ENCODE measurements around the gene SQSTM1.

Gene SQSTM1

GRCh38 chr5:179806250-179807048, 14.3 kb upstream of the SQSTM1 start, which contains the start of gene MGAT4B:
Gene MGAT4B, minus strand, starts transcription at chr5:179806866. Its CDS starts 283 bp downstream, at chr5:179806583.
- peak; percentile 56 for DNase-seq

- no peak for DNase-seq
These were observed 8.4 kb upstream of the SQSTM1 start for GRCh38 chr5:179812135-179812825.

GRCh38 chr5:179812997-179813607, 7.6 kb upstream of the SQSTM1 start:
- no peak for DNase-seq

GRCh38 chr5:179814090-179814489, 6.6 kb upstream of the SQSTM1 start:
- no peak for DNase-seq

- DNase-seq, result no peak
These were observed 5.0 kb upstream of the SQSTM1 start for GRCh38 chr5:179815491-179816249.

- no peak for DNase-seq
These were observed 4.3 kb upstream of the SQSTM1 start for GRCh38 chr5:179816401-179816795.

GRCh38 chr5:179816796-179817469, 3.8 kb upstream of the SQSTM1 start:
- no peak for DNase-seq

- DNase-seq, result no peak
These were observed 3.2 kb upstream of the SQSTM1 start for GRCh38 chr5:179817470-179817840.

- no peak for DNase-seq
These were observed 2.6 kb upstream of the SQSTM1 start for GRCh38 chr5:179817890-179818745.

- peak; percentile 95 for DNase-seq
These were observed 1.9 kb upstream of the SQSTM1 start for GRCh38 chr5:179818746-179819295.

- DNase-seq, result peak; percentile 40
These were observed 1.2 kb upstream of the SQSTM1 start for GRCh38 chr5:179819296-179820126.

- no peak for DNase-seq
These were observed 600 bp upstream of the SQSTM1 start for GRCh38 chr5:179820127-179820482.

- DNase-seq, result peak; percentile 92
These were observed 773 bp downstream of the SQSTM1 start for GRCh38 chr5:179821298-179822058.

GRCh38 chr5:179822059-179822432, 1.3 kb downstream of the SQSTM1 start:
- no peak for DNase-seq

- DNase-seq, result no peak
These were observed 1.8 kb downstream of the SQSTM1 start for GRCh38 chr5:179822444-179822990.

GRCh38 chr5:179823937-179824744, 3.4 kb downstream of the SQSTM1 start:
- DNase-seq, result no peak

- DNase-seq, result no peak
These were observed 4.0 kb downstream of the SQSTM1 start for GRCh38 chr5:179824745-179825112.

GRCh38 chr5:179825655-179826182, 5.0 kb downstream of the SQSTM1 start:
- no peak for DNase-seq
